Dendritic cell treated with granulocyte-macrophage colony-stimulating factor and Interleukin-4, amounts not matched to agents 40 ng/mL and 50 ng/mL, for 4 days (primary cell): Measurements from ENCODE around the gene RPL18A.
A peak's percentile ranks its signal among the peaks of the same experiment; 100 is the strongest.

ENCODE experiments used
- H3K27ac Mint-ChIP-seq: one replicate; pipeline ENCODE4 v1.8.0; 2022; ENCODE audit warnings: mild to moderate bottlenecking, mixed read lengths
- H3K27me3 Mint-ChIP-seq: one replicate; pipeline ENCODE4 v1.8.0; 2022; ENCODE audit warnings: mild to moderate bottlenecking, mixed read lengths
- H3K36me3 Mint-ChIP-seq: one replicate; pipeline ENCODE4 v1.8.0; 2022; ENCODE audit warnings: low read depth, mixed read lengths
- H3K4me1 Mint-ChIP-seq: one replicate; pipeline ENCODE4 v1.8.0; 2022; ENCODE audit warnings: low read depth, mixed read lengths
- H3K4me3 Mint-ChIP-seq: one replicate; pipeline ENCODE4 v1.8.0; 2022; ENCODE audit warnings: mild to moderate bottlenecking, moderate library complexity, mixed read lengths
- H3K9me3 Mint-ChIP-seq: one replicate; pipeline ENCODE4 v1.8.0; 2022; ENCODE audit warnings: mixed read lengths
- intact Hi-C: fragments of 100-400 bp; cut with micrococcal nuclease; formaldehyde crosslinking; loops from one replicate; pipeline ENCODE4 v1.15.0; 2022

Gene RPL18A

GRCh38 chr19:17868669-17869068 lies 9.0 kb downstream of the RPL18A start:
- no peaks in the 10 kb centered on the region for H3K9me3 Mint-ChIP-seq
- H3K36me3 Mint-ChIP-seq, result peaks cover 19% of the 10 kb centered on the region
- H3K27ac Mint-ChIP-seq, result no peak overlapping the region
- peaks cover 19% of the 10 kb centered on the region for H3K4me1 Mint-ChIP-seq
- no peak overlapping the region for H3K4me3 Mint-ChIP-seq
- peaks cover 44% of the 10 kb centered on the region for H3K27me3 Mint-ChIP-seq
- intact Hi-C loops, result no loop called here

- intact Hi-C loops, result no loop called here
- Mint-ChIP-seq H3K36me3 (peaks cover 14% of the 10 kb centered on the region), H3K4me3 (no peak overlapping the region), H3K4me1 (peaks cover 23% of the 10 kb centered on the region), H3K27me3 (peaks cover 49% of the 10 kb centered on the region), H3K9me3 (no peaks in the 10 kb centered on the region), H3K27ac (no peak overlapping the region)
These were observed 9.5 kb downstream of the RPL18A start for GRCh38 chr19:17869114-17869608.

- Mint-ChIP-seq H3K27ac (no peak overlapping the region), H3K27me3 (peaks cover 61% of the 10 kb centered on the region)
These were observed 11.5 kb downstream of the RPL18A start for GRCh38 chr19:17871032-17871877.

GRCh38 chr19:17871878-17872250 lies 12.2 kb downstream of the RPL18A start, which contains the start of gene SLC5A5:
TSS of gene SLC5A5 (plus strand) at chr19:17871945. CDS start at chr19:17872320, 375 bp downstream.
- H3K27ac Mint-ChIP-seq, result no peak within 1 kb of the TSS
- no peaks in the 10 kb centered on the region for H3K9me3 Mint-ChIP-seq
- H3K36me3 Mint-ChIP-seq, result no peaks in the 10 kb centered on the region
- intact Hi-C loops, result loop anchor here (10.0 kb wide), 1 partner anchor 103 kb away; no protein-coding TSS in a partner anchor
- peaks cover 23% of the 10 kb centered on the region for H3K4me1 Mint-ChIP-seq
- peaks cover 65% of the 10 kb centered on the region for H3K27me3 Mint-ChIP-seq
- H3K4me3 Mint-ChIP-seq, result peak within 1 kb of the TSS; percentile 57

More at GRCh38 chr19:17871032-17871877, 11.5 kb downstream of the RPL18A start:
- intact Hi-C loops, result loop anchor here (10.0 kb wide), 1 partner anchor 104 kb away; no protein-coding TSS in a partner anchor
- no peak overlapping the region for H3K4me3 Mint-ChIP-seq
- H3K9me3 Mint-ChIP-seq, result no peaks in the 10 kb centered on the region
- H3K4me1 Mint-ChIP-seq, result peaks cover 23% of the 10 kb centered on the region
- no peaks in the 10 kb centered on the region for H3K36me3 Mint-ChIP-seq

GRCh38 chr19:17872251-17873001 lies 12.7 kb downstream of the RPL18A start:
- Mint-ChIP-seq H3K4me1 (peaks cover 23% of the 10 kb centered on the region), H3K9me3 (no peaks in the 10 kb centered on the region), H3K27ac (no peak overlapping the region), H3K4me3 (peak overlapping the region; percentile 57), H3K36me3 (no peaks in the 10 kb centered on the region), H3K27me3 (peaks cover 65% of the 10 kb centered on the region)
- intact Hi-C loops, result loop anchor here (10.0 kb wide), 1 partner anchor 102 kb away; no protein-coding TSS in a partner anchor

- Mint-ChIP-seq H3K36me3 (no peaks in the 10 kb centered on the region), H3K9me3 (no peaks in the 10 kb centered on the region), H3K27ac (no peak overlapping the region), H3K27me3 (peaks cover 59% of the 10 kb centered on the region), H3K4me1 (peaks cover 23% of the 10 kb centered on the region), H3K4me3 (peak overlapping the region; percentile 33)
- intact Hi-C loops, result loop anchor here (10.0 kb wide), 1 partner anchor 101 kb away; no protein-coding TSS in a partner anchor
These were observed 14.4 kb downstream of the RPL18A start for GRCh38 chr19:17873786-17874757.

- H3K9me3 Mint-ChIP-seq, result no peaks in the 10 kb centered on the region
- H3K36me3 Mint-ChIP-seq, result no peaks in the 10 kb centered on the region
- peaks cover 62% of the 10 kb centered on the region for H3K27me3 Mint-ChIP-seq
- intact Hi-C loops, result loop anchor here (10.0 kb wide), 1 partner anchor 100 kb away; no protein-coding TSS in a partner anchor
- no peak overlapping the region for H3K27ac Mint-ChIP-seq
- H3K4me1 Mint-ChIP-seq, result peaks cover 23% of the 10 kb centered on the region
- no peak overlapping the region for H3K4me3 Mint-ChIP-seq
These were observed 15.0 kb downstream of the RPL18A start for GRCh38 chr19:17874758-17875135.

GRCh38 chr19:17877696-17878095 lies 18.0 kb downstream of the RPL18A start:
- Mint-ChIP-seq H3K4me1 (peaks cover 11% of the 10 kb centered on the region), H3K27me3 (peaks cover 37% of the 10 kb centered on the region), H3K27ac (no peak overlapping the region), H3K4me3 (no peak overlapping the region), H3K36me3 (no peaks in the 10 kb centered on the region), H3K9me3 (no peaks in the 10 kb centered on the region)
- intact Hi-C loops, result loop anchor here (10.0 kb wide), 1 partner anchor 97 kb away; no protein-coding TSS in a partner anchor

- no peak overlapping the region for H3K4me3 Mint-ChIP-seq
- H3K27ac Mint-ChIP-seq, result no peak overlapping the region
- no peaks in the 10 kb centered on the region for H3K36me3 Mint-ChIP-seq
- no peaks in the 10 kb centered on the region for H3K9me3 Mint-ChIP-seq
- intact Hi-C loops, result loop anchor here (10.0 kb wide), 1 partner anchor 95 kb away; no protein-coding TSS in a partner anchor
- H3K27me3 Mint-ChIP-seq, result peaks cover 20% of the 10 kb centered on the region
- no peaks in the 10 kb centered on the region for H3K4me1 Mint-ChIP-seq
These were observed 19.8 kb downstream of the RPL18A start for GRCh38 chr19:17879466-17879865.

GRCh38 chr19:17881701-17882100 lies 22.0 kb downstream of the RPL18A start:
- Mint-ChIP-seq H3K36me3 (no peaks in the 10 kb centered on the region), H3K27me3 (peaks cover 8% of the 10 kb centered on the region), H3K9me3 (no peaks in the 10 kb centered on the region), H3K4me3 (no peak overlapping the region), H3K27ac (no peak overlapping the region), H3K4me1 (no peaks in the 10 kb centered on the region)
- intact Hi-C loops, result no loop called here

- no peaks in the 10 kb centered on the region for H3K36me3 Mint-ChIP-seq
- H3K27ac Mint-ChIP-seq, result no peak overlapping the region
- intact Hi-C loops, result no loop called here
- H3K4me3 Mint-ChIP-seq, result no peak overlapping the region
- no peaks in the 10 kb centered on the region for H3K4me1 Mint-ChIP-seq
- no peaks in the 10 kb centered on the region for H3K9me3 Mint-ChIP-seq
- H3K27me3 Mint-ChIP-seq, result peaks cover 7% of the 10 kb centered on the region
These were observed 24.1 kb downstream of the RPL18A start for GRCh38 chr19:17883627-17884410.

GRCh38 chr19:17886515-17886914 lies 26.8 kb downstream of the RPL18A start:
- Mint-ChIP-seq H3K27me3 (peaks cover 5% of the 10 kb centered on the region), H3K27ac (no peak overlapping the region), H3K4me1 (no peaks in the 10 kb centered on the region), H3K36me3 (no peaks in the 10 kb centered on the region), H3K9me3 (no peaks in the 10 kb centered on the region), H3K4me3 (no peak overlapping the region)
- intact Hi-C loops, result no loop called here
